ENCODE measurements around the gene ANAPC4.
"Not testable (repeated sequence)": the region's sequence is repeated elsewhere in the genome, so short reads cannot be mapped to it uniquely, and the experiment has no call there.

Gene ANAPC4

DNA sequence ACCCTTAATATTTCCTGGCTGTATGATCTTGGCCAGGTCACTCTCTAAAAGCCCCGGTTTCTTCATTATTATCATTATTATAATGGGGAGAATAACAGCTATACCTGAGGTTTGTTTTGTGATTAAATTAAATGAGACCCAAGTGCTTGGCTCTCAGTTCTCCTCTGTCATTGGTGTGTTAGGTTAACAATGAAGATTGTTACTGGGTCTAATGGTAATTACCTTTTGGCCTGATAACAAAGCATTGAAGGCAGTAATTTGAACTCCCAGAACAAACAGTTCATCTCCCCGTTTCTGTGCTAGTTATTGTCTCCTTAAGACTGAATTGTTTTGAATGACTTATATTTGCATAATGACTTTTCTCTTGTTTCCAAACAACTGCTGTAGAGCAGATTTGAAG lies 6.8 kb upstream of the ANAPC4 start:
- H3K27ac ChIP-seq = no peak overlapping the region
- TF ChIP-seq, protein P1, sequence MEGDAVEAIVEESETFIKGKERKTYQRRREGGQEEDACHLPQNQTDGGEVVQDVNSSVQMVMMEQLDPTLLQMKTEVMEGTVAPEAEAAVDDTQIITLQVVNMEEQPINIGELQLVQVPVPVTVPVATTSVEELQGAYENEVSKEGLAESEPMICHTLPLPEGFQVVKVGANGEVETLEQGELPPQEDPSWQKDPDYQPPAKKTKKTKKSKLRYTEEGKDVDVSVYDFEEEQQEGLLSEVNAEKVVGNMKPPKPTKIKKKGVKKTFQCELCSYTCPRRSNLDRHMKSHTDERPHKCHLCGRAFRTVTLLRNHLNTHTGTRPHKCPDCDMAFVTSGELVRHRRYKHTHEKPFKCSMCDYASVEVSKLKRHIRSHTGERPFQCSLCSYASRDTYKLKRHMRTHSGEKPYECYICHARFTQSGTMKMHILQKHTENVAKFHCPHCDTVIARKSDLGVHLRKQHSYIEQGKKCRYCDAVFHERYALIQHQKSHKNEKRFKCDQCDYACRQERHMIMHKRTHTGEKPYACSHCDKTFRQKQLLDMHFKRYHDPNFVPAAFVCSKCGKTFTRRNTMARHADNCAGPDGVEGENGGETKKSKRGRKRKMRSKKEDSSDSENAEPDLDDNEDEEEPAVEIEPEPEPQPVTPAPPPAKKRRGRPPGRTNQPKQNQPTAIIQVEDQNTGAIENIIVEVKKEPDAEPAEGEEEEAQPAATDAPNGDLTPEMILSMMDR (IDR thresholded peaks at IDR 0.05; ENCODE audit: low read depth, low read length, missing control alignments) = no peak
- no peak for DNase-seq
- H3K27me3 ChIP-seq (replicated peaks) = no peaks in the 10 kb centered on the region
- H3K4me3 ChIP-seq (ENCODE audit: low read depth, low read length) = no peak overlapping the region
- H3K36me3 ChIP-seq (replicated peaks) = peaks cover 3% of the 10 kb centered on the region
- in situ Hi-C loops (cut with HindIII; ENCODE audit: low pct_ligation_motif_present, low sequenced_read_pairs) = no loop called here

DNA sequence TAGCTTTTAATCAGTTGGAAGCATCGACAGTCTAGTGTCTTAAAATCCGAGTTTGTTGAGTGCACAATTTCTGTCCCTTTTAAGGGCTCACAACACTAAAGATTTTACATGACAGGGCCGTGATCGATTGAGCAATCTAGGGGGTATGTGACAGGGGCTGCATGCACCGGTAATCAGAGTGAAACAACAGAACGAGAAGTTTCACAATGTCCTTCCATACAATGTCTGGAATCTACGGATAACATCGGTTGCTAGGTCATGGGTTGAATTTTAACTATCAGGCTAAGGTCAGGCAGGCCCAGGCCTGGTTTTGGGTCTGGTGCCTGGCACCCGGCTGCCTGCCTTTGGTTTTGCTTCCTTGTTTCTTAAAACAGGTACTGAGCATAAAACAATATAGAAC lies 4.5 kb upstream of the ANAPC4 start:
- H3K27ac ChIP-seq; in situ Hi-C loops (cut with HindIII; ENCODE audit: low pct_ligation_motif_present, low sequenced_read_pairs); DNase-seq; H3K36me3 ChIP-seq (replicated peaks); H3K4me3 ChIP-seq (ENCODE audit: low read depth, low read length); H3K27me3 ChIP-seq (replicated peaks): not testable (repeated sequence)

- TF ChIP-seq, protein P1 (IDR thresholded peaks at IDR 0.05; ENCODE audit: low read depth, low read length, missing control alignments) = no peak
- Histone ChIP-seq H3K27ac (peak overlapping the region; percentile 20), H3K27me3 (replicated peaks) (no peaks in the 10 kb centered on the region), H3K36me3 (replicated peaks) (no peaks in the 10 kb centered on the region), H3K4me3 (ENCODE audit: low read depth, low read length) (peak overlapping the region; percentile 91)
- in situ Hi-C loops (cut with HindIII; ENCODE audit: low pct_ligation_motif_present, low sequenced_read_pairs) = no loop called here
- DNase-seq = no peak
Measured at GRCh38 chr4:25377572-25378436, 741 bp downstream of the ANAPC4 start.

- TF ChIP-seq, protein P1 (IDR thresholded peaks at IDR 0.05; ENCODE audit: low read depth, low read length, missing control alignments) = no peak
- Histone ChIP-seq H3K27me3 (replicated peaks) (no peaks in the 10 kb centered on the region), H3K36me3 (replicated peaks) (no peaks in the 10 kb centered on the region), H3K27ac (no peak overlapping the region), H3K4me3 (ENCODE audit: low read depth, low read length) (peak overlapping the region; percentile 91)
- DNase-seq = no peak
- in situ Hi-C loops (cut with HindIII; ENCODE audit: low pct_ligation_motif_present, low sequenced_read_pairs) = no loop called here
Measured at GRCh38 chr4:25378437-25378743, 1.3 kb downstream of the ANAPC4 start.

DNA sequence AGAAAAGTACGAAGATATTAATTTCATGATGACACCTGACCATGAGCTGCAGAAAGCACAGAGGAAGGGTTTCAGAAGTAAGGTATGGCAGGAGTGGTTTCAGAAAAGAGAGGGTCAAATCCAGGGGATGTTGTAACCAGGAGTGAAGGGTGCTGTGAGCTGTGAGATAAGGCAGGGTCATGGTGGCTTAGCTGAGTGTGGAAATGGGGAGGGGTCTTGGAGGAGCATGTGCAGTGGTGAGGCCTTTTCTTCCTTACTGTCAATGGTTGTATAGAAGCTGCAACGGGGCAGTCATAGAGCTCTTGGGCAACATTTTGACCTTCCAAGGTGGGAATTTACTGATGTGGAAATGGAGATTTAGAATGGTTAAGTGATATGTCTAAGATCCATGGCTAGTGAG lies 2.5 kb downstream of the ANAPC4 start:
- Histone ChIP-seq H3K36me3 (replicated peaks) (no peaks in the 10 kb centered on the region), H3K27ac (no peak overlapping the region), H3K4me3 (ENCODE audit: low read depth, low read length) (no peak overlapping the region), H3K27me3 (replicated peaks) (no peaks in the 10 kb centered on the region)
- DNase-seq = no peak
- TF ChIP-seq, protein P1 (IDR thresholded peaks at IDR 0.05; ENCODE audit: low read depth, low read length, missing control alignments) = no peak
- in situ Hi-C loops (cut with HindIII; ENCODE audit: low pct_ligation_motif_present, low sequenced_read_pairs) = no loop called here

DNA sequence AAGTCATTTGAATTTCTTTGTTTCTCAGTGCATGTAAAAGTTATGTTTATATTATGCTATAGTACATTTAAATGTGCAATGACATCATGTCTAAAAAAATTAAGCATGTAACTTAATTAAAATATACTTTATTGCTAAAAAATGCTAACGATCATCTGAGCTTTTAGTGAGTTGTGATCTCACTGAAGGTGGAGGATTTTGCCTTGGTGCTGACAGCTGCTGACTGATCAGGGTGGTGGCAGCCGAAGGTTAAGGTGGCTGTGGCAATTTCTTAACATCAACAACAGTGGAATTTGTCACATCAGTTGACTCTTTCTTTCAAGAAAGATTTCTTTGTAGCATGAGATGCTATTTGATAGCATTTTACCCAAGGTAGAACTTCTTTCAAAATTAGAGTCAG lies 6.6 kb downstream of the ANAPC4 start:
- no peak overlapping the region for H3K4me3 ChIP-seq (ENCODE audit: low read depth, low read length)
- H3K36me3 ChIP-seq (replicated peaks) = no peaks in the 10 kb centered on the region
- TF ChIP-seq, protein P1 (IDR thresholded peaks at IDR 0.05; ENCODE audit: low read depth, low read length, missing control alignments) = no peak
- no peak for DNase-seq
- no peak overlapping the region for H3K27ac ChIP-seq
- in situ Hi-C loops (cut with HindIII; ENCODE audit: low pct_ligation_motif_present, low sequenced_read_pairs) = no loop called here
- no peaks in the 10 kb centered on the region for H3K27me3 ChIP-seq (replicated peaks)
